Ascending aorta (tissue), 2 donors: ENCODE measurements around the gene ESRRB. TPM values are rescaled to one million over a fixed set of nuclear protein-coding genes. Genes with fewer than 3 reads are reported as not detected.

ENCODE experiments used
- DNase-seq, 2 donors: peaks; one replicate each; pipeline ENCODE4 v3.0.0-alpha.2; 2019; ENCODE audit warnings: low spot score in 2 of 2
- H3K27ac ChIP-seq, 2 donors: fragments of 200-600 bp; sonication (generic); one replicate each; pipeline ENCODE4 v1.5.1; 2016 to 2017; ENCODE audit warnings: mild to moderate bottlenecking in 1 of 2
- H3K27me3 ChIP-seq: fragments of 200-600 bp; sonication (generic); one replicate; pipeline ENCODE4 v1.5.1; 2017
- H3K36me3 ChIP-seq, 2 donors: fragments of 200-600 bp; sonication (generic); one replicate each; pipeline ENCODE4 v1.5.1; 2016
- H3K4me1 ChIP-seq, 2 donors: fragments of 200-600 bp; sonication (generic); one replicate each; pipeline ENCODE4 v1.5.1; 2016 to 2017; ENCODE audit warnings: mild to moderate bottlenecking in 1 of 2
- H3K4me3 ChIP-seq, 2 donors: fragments of 200-600 bp; sonication (generic); one replicate each; pipeline ENCODE4 v1.5.1; 2016 to 2017; ENCODE audit warnings: mild to moderate bottlenecking in 1 of 2
- H3K9me3 ChIP-seq, 2 donors: fragments of 200-600 bp; sonication (generic); one replicate each; pipeline ENCODE4 v1.5.1; 2016
- intact Hi-C: fragments of 100-400 bp; cut with DNase I; formaldehyde crosslinking; loops from one replicate; pipeline ENCODE4 v1.15.1; 2023
- total RNA-seq: library from RNA; depleted of rRNA; stranded (reverse); fragments of >200 nt; gene quantifications from one replicate; pipeline ENCODE4 v1.1.0, GENCODE V29; 2016
- TF ChIP-seq, protein P1 (sequence below), 3 experiments: fragments of 200-600 bp in 2 of 3; fragments of 450-650 bp in 1 of 3; sonication (generic) in 2 of 3; IDR thresholded peaks; one replicate each; pipeline ENCODE4 v1.5.1; 2016 to 2019; ENCODE audit warnings: antibody characterized with exemption in 3 of 3, mild to moderate bottlenecking in 1 of 3, moderate library complexity in 1 of 3

The ESRRB gene
- 1.6 TPM for total RNA-seq

- Histone ChIP-seq H3K9me3 (no peaks in the 10 kb centered on the region), H3K27ac (no peak within 1 kb of the TSS), H3K4me3 (peak within 1 kb of the TSS; percentile 36 to 49), H3K36me3 (no peaks in the 10 kb centered on the region), H3K4me1 (peaks cover 0 to 9% of the 10 kb centered on the region in 2 donors), H3K27me3 (no peaks in the 10 kb centered on the region)
- intact Hi-C loops = no loop called here
- TF ChIP-seq, protein P1, sequence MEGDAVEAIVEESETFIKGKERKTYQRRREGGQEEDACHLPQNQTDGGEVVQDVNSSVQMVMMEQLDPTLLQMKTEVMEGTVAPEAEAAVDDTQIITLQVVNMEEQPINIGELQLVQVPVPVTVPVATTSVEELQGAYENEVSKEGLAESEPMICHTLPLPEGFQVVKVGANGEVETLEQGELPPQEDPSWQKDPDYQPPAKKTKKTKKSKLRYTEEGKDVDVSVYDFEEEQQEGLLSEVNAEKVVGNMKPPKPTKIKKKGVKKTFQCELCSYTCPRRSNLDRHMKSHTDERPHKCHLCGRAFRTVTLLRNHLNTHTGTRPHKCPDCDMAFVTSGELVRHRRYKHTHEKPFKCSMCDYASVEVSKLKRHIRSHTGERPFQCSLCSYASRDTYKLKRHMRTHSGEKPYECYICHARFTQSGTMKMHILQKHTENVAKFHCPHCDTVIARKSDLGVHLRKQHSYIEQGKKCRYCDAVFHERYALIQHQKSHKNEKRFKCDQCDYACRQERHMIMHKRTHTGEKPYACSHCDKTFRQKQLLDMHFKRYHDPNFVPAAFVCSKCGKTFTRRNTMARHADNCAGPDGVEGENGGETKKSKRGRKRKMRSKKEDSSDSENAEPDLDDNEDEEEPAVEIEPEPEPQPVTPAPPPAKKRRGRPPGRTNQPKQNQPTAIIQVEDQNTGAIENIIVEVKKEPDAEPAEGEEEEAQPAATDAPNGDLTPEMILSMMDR (IDR thresholded peaks at IDR 0.05) = no peak
- DNase-seq = no peak
These were observed at the start of gene ESRRB for GRCh38 chr14:76375947-76376404. Gene ESRRB (plus strand): TSS chr14:76376137. CDS start chr14:76376402, 265 bp downstream.

GRCh38 chr14:76326918-76327689 is 48.8 kb upstream of the ESRRB start:
- no peak for DNase-seq
- no peak overlapping the region for H3K4me3 ChIP-seq

GRCh38 chr14:76328457-76329137 is 47.3 kb upstream of the ESRRB start:
- Histone ChIP-seq H3K4me3 (no peak overlapping the region), H3K27ac (no peak overlapping the region), H3K27me3 (no peaks in the 10 kb centered on the region), H3K4me1 (no peaks in the 10 kb centered on the region), H3K36me3 (no peaks in the 10 kb centered on the region), H3K9me3 (no peaks in the 10 kb centered on the region)
- intact Hi-C loops = no loop called here
- TF ChIP-seq, protein P1 (IDR thresholded peaks at IDR 0.05) = no peak
- DNase-seq = no peak

More at GRCh38 chr14:76326918-76327689, 48.8 kb upstream of the ESRRB start:
- H3K36me3 ChIP-seq = no peaks in the 10 kb centered on the region
- no peaks in the 10 kb centered on the region for H3K4me1 ChIP-seq
- H3K27me3 ChIP-seq = no peaks in the 10 kb centered on the region
- H3K27ac ChIP-seq = no peak overlapping the region
- intact Hi-C loops = no loop called here
- TF ChIP-seq, protein P1 (IDR thresholded peaks at IDR 0.05) = no peak
- H3K9me3 ChIP-seq = no peaks in the 10 kb centered on the region

DNA sequence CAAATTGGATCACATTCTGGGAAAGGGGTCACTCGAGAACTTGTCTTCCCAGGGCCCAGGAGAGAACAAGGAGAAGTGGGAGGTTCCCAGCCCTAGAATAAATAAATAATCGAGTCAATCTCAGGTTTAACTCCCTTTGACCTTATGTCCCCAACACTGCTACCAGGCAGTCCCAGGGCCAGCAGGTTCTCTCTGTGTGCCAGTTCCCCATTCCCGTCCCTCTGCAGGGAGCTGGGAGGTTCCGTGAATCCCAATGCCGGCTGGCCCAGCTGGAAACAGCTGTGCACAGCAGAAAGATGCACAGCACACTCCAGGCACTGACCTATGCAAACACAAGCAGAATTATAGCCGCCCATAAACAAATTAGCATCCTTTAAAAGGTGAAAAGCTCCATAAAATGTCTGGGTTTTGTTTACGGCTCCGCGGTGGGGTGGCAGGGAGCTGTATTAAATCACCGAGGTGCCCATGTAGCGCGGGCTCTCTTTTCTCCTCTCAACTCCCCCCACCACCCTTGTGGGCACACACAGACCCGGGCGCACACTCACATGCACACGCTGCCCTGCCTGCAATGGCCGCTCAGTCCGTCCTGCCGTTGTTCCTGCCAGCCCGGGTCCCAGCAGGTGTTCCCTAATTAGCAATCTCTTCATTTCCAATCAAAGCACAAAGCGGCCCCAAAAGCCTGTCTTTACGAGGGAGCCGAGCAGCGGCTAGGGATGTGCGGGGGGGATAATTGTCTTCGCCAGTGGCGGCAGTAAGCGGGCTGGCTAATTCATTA is 46.6 kb upstream of the ESRRB start:
- DNase-seq = no peak
- TF ChIP-seq, protein P1 (IDR thresholded peaks at IDR 0.05) = no peak
- Histone ChIP-seq H3K4me1 (no peaks in the 10 kb centered on the region), H3K27me3 (no peaks in the 10 kb centered on the region), H3K4me3 (no peak overlapping the region), H3K9me3 (no peaks in the 10 kb centered on the region), H3K36me3 (no peaks in the 10 kb centered on the region), H3K27ac (no peak overlapping the region)
- intact Hi-C loops = no loop called here

DNA sequence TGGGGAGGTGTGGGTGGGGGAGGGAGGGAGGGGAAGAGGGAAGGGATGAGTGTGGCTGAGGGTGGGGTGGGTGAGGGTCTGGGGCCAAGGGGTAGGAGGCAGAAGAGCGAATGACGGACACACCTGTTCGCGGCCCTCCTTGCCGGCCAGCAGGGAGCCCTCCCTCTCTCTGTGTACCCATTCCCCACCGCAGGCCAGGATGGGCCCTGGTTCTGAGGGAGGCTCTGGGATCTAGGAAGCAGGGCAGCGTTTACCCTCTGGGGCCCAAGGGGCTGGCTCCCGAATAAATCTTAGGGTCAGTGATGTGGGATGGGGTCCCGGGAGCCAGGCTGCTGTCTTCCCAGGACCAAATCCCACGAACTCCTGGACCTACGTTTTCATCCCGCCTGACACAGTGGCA is 46.0 kb upstream of the ESRRB start:
- H3K4me1 ChIP-seq = no peaks in the 10 kb centered on the region

More for the DNA sequence above, 46.0 kb upstream of the ESRRB start:
- DNase-seq = no peak
- TF ChIP-seq, protein P1 (IDR thresholded peaks at IDR 0.05) = no peak
- Histone ChIP-seq H3K27ac (no peak overlapping the region), H3K9me3 (no peaks in the 10 kb centered on the region), H3K4me3 (no peak overlapping the region), H3K27me3 (no peaks in the 10 kb centered on the region), H3K36me3 (no peaks in the 10 kb centered on the region)
- intact Hi-C loops = no loop called here
